Activated CD8-positive, alpha-beta memory T cell treated with anti-CD3 and anti-CD28 coated beads for 1 hour (primary cell): ENCODE data around the gene DKKL1.

ENCODE experiments used
- DNase-seq, 2 donors: peaks; one replicate each; pipeline ENCODE4 v3.0.0-alpha.2; 2020; ENCODE audit warnings: low read depth in 1 of 2; ENCODE audit errors: extremely low read depth in 1 of 2

DKKL1 gene

DNA sequence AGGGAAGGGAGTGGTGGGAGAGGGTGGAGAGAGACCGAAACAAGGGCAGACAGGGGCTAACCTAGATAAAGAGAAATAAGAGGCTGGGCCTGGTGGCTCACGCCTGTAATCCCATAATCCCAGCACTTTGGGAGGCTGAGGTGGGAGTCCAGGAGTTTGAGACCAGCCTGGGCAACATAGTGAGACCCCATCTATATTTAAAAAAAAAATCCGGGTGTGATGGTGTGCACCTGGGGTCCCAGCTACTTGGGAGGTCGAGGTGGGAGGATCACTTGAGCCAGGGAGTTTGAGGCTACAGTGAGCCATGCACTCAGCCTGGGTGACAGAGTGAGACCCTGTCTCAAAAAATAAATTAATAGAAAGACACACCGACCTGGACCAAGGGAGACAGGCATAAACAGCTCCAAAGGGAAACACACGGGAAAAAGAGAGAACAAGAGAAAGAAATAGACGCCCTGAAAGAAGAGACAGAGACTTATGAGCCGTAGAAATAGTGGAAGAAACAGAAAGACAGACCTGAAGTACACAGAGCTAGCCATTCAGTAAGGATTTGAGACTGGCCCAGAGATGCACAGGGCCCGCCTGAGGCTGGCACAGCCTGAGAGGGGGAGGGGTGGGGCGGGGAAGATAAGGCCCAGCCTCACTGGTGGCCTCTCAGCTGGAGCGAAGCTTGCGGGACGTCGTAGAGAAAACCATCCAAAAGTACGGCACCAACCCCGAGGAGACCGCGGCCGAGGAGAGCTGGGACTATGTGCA is 26.2 kb upstream of the DKKL1 start:
- DNase-seq = no peak

DNA sequence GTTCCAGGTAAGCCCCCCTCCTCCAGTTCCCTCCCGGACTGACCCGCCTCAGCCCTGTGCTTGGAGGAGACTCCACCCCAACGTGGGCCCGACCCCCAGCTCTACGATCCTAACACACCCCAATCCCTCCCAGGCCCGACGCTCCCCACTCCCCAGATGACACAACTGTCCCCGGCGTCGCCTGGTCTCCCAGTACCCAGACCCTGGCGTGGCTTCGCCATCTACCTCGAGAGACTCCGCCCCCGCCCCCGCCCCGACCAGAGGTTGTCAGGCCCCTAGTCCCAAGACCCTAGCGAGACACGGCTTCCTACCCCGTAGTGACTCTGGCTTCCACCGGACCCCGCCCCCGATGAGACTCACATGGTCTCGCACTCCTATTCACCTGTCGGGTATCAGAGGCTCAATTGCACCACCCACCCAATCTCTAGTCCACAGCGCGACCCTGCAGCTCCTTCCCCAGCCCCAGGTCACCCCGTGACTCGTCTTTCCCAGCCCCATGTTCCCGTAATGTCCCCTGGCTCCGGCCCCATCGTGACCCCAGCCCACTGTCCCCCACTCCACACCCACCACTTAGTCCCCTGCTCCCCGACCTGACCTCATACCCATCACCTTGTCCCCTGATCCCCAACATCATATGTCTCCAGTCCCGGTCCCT is 25.5 kb upstream of the DKKL1 start:
- no peak for DNase-seq

DNA sequence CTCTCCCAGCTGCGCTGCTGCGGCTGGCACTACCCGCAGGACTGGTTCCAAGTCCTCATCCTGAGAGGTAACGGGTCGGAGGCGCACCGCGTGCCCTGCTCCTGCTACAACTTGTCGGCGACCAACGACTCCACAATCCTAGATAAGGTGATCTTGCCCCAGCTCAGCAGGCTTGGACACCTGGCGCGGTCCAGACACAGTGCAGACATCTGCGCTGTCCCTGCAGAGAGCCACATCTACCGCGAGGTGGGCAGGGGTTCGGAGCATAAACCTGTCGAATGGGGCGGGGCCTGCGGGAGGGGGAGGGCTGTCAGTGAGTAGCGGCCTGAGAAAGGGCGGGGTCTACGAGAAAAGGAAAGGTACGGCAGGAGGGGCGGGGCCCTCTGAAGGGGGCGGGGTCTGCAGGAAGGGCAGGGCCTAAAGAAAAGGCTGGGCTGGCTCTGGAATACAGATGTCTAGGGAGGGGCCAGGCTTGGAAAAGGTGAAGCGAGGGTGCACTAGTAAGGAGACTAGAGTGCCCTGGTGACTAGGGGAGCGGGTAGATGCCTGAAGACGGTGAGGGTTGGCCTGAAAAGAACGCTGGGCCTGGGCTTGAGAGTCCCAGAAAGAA is 24.9 kb upstream of the DKKL1 start:
- DNase-seq = no peak

DNA sequence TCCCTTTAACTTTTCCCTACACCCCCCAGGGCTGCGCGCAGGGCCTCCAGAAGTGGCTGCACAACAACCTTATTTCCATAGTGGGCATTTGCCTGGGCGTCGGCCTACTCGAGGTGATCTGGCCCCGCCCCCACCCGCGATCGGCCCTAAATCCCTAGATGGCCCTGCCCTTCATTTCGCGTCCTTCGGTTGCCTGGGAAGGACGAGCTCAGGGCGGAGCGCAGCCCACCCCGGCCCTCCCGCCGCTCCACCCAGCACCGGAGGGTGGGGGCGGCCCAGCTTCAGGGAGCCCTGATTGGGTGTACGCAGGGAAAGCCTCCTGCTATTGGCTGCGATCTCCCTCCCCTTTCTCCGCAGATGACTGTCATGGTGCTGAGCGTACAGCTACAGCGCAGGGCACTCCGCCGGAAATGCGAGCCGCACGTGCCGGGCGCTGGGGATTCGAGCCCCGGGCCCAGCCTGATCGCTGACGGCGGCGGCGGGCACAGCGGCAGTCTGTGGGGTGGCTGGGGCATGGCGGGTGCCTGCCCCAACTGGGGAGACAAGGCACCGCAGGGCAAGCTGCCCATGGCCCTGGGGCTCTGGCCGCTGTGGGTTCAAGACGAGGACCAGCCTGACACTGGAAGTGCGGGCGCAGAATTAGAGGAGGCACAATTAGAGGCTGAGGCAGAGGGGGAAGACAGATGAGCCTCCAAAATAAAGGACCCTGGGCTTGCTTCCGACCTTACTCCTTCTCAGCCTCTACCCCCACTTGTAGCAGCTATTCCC is 24.2 kb upstream of the DKKL1 start:
- DNase-seq = no peak

DNA sequence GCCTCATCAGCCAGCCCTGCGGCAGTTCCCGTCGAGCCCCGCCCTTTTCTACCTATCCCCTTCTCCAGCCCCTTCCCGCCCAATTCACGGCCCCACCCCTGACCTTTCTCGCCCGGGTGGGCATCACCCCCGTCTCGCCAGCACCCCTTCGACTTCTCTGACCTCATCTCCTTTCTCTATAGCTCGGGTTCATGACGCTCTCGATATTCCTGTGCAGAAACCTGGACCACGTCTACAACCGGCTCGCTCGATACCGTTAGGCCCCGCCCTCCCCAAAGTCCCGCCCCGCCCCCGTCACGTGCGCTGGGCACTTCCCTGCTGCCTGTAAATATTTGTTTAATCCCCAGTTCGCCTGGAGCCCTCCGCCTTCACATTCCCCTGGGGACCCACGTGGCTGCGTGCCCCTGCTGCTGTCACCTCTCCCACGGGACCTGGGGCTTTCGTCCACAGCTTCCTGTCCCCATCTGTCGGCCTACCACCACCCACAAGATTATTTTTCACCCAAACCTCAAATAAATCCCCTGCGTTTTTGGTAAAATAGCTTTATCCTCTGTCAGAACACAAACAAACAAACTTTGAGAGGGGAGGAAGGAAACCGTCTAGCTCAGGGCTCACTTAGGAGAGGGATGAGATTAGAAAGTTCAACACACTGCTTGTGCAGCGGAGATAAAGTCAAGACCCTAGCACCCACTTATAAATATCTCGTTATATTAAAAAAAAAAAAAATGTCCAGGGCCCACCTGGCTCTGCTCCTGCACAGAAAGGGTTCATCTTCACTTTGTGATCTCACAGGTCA is 23.4 kb upstream of the DKKL1 start:
- DNase-seq = no peak

DNA sequence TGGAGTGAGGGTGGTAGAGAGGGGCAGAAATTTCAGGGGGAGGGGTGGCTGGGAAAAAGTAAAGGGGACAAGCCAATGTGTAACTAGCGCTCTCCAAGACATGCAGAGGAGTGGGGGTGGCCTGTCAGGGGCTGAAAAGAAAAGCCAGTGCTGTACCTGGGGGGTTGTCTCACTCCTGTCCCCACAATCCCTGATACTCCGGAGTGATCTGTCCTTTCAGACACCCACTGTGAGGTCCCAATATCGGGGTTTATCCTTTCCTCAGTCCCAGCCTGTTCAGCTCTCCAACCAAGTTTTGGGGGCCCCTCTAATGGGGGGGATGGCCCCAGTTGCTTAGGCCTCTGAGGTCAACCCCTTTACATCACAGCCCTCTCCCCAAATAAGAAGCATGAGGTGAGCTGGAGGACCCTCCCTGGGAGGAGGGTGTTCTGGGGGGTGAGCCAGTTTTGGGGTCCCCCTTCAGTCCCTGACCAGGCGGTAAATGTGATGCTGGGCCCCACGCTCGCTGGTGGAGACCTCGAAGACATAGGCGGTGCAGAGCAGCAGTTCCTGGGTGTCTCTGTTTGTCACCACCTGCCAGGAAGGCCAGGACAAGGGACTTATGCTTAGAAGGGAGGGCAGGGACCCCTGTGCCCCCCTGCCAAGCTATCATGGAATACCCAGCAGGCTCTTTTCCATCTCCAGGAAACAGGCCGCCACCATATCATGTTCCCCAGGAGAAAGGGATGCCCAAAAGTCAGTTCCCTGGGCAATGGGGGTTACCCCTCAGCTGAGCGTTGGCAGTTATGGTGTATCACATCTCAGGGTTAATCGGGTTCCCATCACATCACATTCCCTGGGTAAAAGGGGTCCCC is 22.6 kb upstream of the DKKL1 start:
- no peak for DNase-seq

DNA sequence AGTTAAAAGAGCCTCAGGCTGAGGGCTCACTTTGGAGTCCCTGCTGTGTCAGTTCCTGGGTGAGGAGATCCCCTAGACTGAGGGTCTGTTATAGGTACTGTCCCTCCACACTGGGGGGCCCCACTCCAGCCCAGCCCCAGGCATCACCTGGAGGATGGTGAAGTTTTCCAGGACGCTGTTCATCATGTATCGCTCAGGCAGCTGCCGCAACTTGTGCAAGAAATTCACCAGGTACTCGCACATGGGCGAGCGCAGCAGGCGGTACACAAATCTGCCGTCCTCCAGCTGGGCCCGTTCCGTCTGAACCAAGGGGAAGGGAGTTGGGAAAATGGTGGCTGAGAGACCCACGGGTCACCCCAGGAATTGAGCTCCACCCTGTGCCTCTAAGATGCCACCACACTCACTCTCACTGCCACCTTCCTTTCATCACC is 21.4 kb upstream of the DKKL1 start:
- no peak for DNase-seq

DNA sequence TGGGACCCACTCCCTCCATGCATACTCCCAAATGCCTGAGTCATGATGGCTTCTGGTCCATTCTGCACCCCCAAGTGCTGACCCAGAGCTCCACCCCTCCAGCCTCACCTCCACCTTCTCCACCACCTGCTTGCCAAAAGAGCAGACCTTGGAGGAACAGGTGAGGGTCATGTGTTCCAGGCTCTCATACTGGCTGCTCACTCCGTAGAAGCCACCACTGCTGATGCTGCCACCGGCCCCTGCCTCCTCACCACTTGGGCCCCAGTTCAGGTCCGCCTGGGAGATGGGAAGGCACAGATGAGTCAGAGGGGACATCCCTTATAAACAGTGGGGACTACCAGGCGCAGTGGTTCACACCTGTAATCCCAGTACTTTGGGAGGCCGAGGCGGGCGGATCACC is 20.6 kb upstream of the DKKL1 start:
- no peak for DNase-seq

DNA sequence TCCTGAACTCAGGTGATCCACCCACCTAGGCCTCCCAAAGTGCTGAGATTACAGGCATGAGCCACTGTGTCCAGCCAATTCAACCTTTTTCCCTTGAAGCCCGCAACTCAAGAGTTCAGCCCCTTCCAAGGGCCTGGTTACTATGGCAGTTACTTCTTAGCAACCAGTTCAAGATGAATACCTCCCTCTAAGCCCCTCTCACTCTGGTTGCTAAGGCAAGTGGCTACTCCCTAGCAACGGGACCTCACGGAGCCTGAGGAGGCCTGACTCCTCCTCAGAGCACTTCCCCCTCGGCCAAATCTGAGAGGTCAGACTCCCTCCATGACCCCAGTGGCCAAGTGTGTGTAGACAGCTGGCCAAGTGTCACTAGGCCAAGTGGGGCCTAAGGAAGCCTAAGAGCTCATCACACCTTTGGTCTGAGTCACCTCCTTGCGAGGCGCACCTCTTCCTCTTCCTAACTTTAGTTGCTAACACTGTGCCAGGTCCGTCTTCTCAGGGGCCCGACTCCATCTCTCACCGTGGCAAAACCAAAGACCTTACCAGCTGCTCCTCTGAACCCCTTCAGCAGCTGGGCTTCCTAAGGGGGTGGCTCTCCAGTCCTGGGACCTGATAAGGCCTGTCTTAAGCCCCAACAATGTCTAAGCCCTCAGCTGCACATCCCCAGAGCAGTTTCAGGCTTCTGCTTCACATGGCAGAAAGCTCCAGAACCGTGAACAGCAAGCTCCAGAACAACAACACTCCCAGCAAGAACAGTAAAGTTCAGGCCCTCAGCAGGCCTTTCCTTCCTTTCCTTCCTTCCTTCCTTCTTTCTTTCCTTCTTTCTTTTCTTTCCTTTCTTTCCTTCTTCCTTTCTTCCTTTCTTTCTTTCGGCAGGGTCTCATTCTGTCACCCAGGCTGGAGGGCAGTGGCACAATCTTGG is 18.9 kb upstream of the DKKL1 start:
- DNase-seq = no peak

DNA sequence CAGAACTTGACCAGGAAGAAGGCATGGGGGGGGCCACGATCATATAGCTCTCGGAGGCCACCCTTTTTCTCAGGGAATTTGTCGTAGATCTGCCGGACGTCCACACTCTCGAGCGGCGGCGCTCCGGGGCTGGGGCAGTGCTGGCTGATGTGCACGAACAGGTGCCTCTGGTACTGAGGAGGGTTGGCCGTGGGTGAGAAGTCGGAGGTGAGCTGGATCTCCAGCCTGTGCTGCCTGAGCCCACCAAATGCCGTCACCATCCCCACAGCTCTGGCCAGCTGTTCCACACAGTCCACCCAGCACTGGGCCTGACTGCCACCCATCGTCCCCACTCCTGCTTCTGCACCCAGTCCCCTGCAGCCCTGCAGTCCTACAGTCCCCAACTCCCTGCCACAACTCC is 16.5 kb upstream of the DKKL1 start:
- no peak for DNase-seq

DNA sequence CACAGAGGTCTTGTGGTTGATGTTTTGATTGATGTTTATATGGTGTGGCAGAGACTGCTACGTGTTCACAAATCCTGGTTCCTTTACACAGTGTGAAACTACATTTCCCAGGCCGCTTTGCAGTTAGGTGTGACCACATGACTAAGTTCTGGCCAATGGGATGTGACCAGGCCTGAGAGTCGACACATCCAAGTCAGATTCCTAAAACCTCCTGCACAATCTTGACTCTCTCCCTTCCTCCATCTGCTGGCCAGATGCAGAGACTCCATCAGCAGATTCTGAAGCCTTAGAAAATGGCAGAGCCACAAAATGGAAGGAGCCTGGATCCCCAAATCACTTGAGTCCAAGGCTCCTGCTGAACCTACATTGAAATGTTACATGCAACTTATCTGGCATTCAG is 15.8 kb upstream of the DKKL1 start:
- DNase-seq = no peak

DNA sequence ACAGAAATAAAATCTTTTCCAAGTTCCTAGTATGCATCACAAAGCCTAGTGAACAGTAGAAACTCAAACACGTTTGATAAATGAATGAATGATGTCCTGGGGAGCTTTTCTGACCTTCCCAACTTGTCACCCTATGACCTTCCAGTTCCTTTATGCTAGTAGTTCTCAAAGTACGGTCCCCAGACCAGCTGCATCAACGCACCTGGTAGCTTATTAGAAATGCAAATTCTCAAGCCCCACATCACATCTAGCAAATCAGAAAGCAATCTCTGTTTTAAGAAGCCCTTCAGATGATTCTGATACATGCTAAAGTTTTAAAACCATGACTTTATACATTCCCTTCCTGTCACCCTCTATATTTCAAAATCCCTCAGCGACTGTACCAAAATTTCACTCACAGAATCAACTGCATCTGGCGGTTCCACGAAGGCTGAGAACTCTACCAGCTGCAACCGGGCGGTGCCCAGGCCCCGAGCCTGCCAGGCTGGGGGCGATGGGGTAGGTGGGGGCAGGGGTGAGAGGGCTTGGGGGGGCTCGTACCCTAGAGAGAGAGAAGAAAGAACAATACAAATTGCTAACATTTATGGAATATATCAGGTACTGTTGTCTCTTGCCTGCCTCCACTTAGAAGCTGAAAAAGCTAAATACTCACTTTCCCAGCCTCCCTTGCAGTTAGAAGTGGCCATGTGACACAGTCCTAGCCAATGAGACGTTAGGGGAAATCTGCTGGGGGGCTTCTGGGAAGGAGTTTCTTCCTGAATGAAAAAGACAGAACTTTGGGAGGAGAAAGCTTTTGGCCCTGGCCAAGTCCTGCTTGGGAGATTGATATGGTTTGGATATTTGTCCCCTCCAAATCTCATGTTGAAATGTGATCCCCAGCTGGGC is 15.1 kb upstream of the DKKL1 start:
- DNase-seq = no peak

DNA sequence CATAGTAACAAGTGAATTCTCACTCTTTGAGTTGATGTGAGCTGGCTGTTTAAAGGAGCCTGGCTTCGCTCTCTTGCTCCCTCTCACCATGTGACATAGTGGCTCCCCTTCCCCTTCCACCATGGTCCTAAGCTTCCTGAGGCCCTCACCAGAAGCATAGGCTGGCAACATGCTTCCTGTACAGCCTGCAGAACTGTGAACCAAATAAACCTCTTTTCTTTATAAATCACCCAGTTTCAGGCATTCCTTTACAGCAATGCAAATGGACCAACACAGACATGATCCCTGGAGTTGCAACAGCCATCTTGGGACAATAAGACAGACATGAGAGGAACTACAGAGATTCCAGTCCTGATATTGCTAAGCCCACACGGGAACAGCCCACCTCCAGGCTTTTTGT is 14.1 kb upstream of the DKKL1 start:
- DNase-seq = no peak

DNA sequence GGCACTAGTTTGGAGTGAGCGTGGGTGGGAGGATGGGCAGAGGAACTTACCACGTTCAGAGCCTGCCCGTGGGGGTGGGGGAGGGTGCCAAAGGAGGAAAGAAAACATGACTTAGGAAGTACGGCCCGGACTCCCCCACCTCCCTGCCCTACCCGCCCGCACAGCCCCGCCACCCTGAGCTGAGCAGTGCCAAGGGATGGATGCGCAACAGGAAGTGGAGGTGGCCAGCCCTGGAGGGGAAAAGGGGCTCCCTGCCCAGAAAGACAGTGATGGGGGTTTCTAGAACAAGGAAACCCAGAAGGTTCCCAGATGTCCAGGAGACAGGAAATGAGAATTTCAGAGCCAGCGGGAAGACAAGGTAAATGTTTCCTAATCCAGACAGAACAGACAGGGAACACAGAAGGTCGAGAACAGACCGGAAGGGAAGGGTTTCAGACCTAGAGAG is 7.7 kb upstream of the DKKL1 start:
- no peak for DNase-seq

DNA sequence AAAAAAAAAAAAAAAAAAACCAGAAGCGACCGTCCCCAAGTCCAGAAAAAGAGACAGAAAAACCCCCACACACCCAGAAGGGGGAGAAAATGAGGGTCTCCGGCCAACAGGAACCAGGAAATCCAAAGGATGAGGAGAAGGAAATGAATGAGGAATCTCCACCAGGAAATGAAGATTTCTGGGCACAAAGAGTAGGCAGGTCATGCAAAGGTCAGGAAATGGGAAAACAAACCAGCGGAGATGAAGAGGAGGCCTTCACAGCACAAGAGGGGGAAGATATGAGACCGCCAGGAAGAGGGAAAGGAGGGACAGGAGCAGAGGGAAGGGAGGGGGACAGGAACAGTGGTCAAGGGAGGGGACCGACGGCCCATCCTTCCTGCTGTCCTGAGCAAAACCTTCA is 7.3 kb upstream of the DKKL1 start:
- no peak for DNase-seq

DNA sequence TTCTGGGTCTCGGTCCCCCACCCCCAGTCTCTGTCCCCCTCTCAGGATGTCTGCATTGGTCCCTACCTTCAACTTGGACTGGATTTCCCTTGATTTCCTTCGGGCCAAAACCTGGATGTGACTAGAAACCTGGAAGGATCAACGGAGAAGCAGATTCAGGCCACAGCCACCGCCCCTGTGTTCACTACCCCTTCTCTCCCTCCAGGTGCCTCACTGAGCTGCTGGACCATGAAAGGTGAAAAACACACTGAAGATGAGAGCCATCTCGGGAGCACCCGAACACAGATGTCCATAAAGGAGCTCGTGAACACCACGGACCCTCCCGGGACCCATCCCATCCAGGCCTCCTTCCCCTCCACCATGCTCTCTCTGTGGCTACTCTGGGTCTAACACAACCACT is 6.5 kb upstream of the DKKL1 start:
- no peak for DNase-seq
